H1 (cell line): ENCODE results near the gene IGFBP3. TPM values are rescaled to one million over a fixed set of nuclear protein-coding genes. Genes with fewer than 3 reads are reported as not detected.

Experiments
- CTCF ChIA-PET: fragments of 300-600 bp; sonication (Branson Sonifier 250); formaldehyde crosslinking; loops from one replicate; lab custom pipeline; 2021; ENCODE audit not compliant: partially characterized antibody; lab: Charles Lee
- POLR2A ChIA-PET: fragments of 300-600 bp; sonication (Branson Sonifier 250); formaldehyde crosslinking; loops from one replicate; lab custom pipeline; 2021; ENCODE audit warnings: inconsistent platforms; ENCODE audit not compliant: partially characterized antibody; lab: Charles Lee
- DNase-seq, 2 experiments: peaks; one replicate each; pipeline versions ENCODE4 v3.0.0 to v3.0.0-alpha.2; 2010 to 2022; ENCODE audit warnings: low spot score in 2 of 2, low read depth in 1 of 2, mixed read lengths in 1 of 2
- FAIRE-seq: peaks from 2 replicates; lab custom pipeline; 2011; peaks lifted over from hg19 to GRCh38; lab: Jason Lieb, UNC
- H2AFZ ChIP-seq: 2 replicates; pipeline ENCODE4 v1.8.1; 2012; ENCODE audit warnings: low read length, inconsistent platforms
- H2AK5ac ChIP-seq: 2 replicates; pipeline ENCODE4 v1.6.1; 2013; ENCODE audit warnings: low read depth, low read length
- H2BK120ac ChIP-seq: replicated peaks from 2 replicates; pipeline ENCODE3; 2013; ENCODE audit warnings: low read depth, low read length, inconsistent platforms
- H2BK12ac ChIP-seq: 2 replicates; pipeline ENCODE4 v1.6.1; 2013; ENCODE audit warnings: low read depth, low read length
- H2BK15ac ChIP-seq: 2 replicates; pipeline ENCODE4 v1.6.1; 2013; ENCODE audit warnings: low read length
- H2BK20ac ChIP-seq: 2 replicates; pipeline ENCODE4 v1.6.1; 2013; ENCODE audit warnings: low read length
- H2BK5ac ChIP-seq: 2 replicates; pipeline ENCODE4 v1.6.1; 2013; ENCODE audit warnings: low read depth, low read length
- H3K14ac ChIP-seq: 2 replicates; pipeline ENCODE4 v1.6.1; 2013; ENCODE audit warnings: inconsistent platforms; ENCODE audit not compliant: insufficient read length
- H3K18ac ChIP-seq: 2 replicates; pipeline ENCODE4 v1.6.1; 2013; ENCODE audit warnings: low read length; ENCODE audit errors: extremely low read depth
- H3K23ac ChIP-seq: 2 replicates; pipeline ENCODE4 v1.6.1; 2013; ENCODE audit warnings: inconsistent platforms; ENCODE audit not compliant: insufficient read length
- H3K23me2 ChIP-seq: 2 replicates; pipeline ENCODE4 v1.6.1; 2013; ENCODE audit warnings: low read depth, low read length
- H3K27ac ChIP-seq: 2 replicates; pipeline ENCODE4 v1.6.1; 2011; ENCODE audit warnings: low read depth, low read length, inconsistent platforms
- H3K27me3 ChIP-seq, 4 experiments: replicated peaks in 1 of 4; 1 replicate in 1 of 4; 2 replicates in 3 of 4; pipeline versions ENCODE4 v1.6.1 to v1.8.1; 2011 to 2013; ENCODE audit warnings: low read length in 3 of 4, mild to moderate bottlenecking in 3 of 4, inconsistent platforms in 2 of 4, mixed read lengths in 2 of 4, moderate library complexity in 1 of 4; ENCODE audit not compliant: control insufficient read depth in 3 of 4, insufficient read depth in 3 of 4; ENCODE audit errors: extremely low read depth in 1 of 4
- H3K36me3 ChIP-seq, 4 experiments: 2 replicates each; pipeline versions ENCODE4 v1.6.1 to v1.8.1; 2011 to 2013; ENCODE audit warnings: mild to moderate bottlenecking in 4 of 4, low read length in 3 of 4, moderate library complexity in 2 of 4, control low read depth in 1 of 4, inconsistent platforms in 1 of 4; ENCODE audit not compliant: insufficient read depth in 4 of 4, control insufficient read depth in 2 of 4
- H3K4ac ChIP-seq: replicated peaks from 2 replicates; pipeline ENCODE3; 2013; ENCODE audit warnings: low read length, low read depth, mixed read lengths, inconsistent platforms; ENCODE audit not compliant: insufficient read length
- H3K4me1 ChIP-seq, 4 experiments: replicated peaks in 1 of 4; 1 replicate in 1 of 4; 2 replicates in 3 of 4; pipeline versions ENCODE4 v1.6.1 to v1.8.1; 2011 to 2013; ENCODE audit warnings: low read length in 3 of 4, inconsistent platforms in 2 of 4, mixed read lengths in 1 of 4; ENCODE audit not compliant: insufficient read depth in 4 of 4, control insufficient read depth in 3 of 4
- H3K4me2 ChIP-seq, 2 experiments: 2 replicates each; pipeline versions ENCODE4 v1.6.1 to v1.8.1; 2011 to 2013; ENCODE audit warnings: low read depth in 2 of 2, low read length in 2 of 2, control low read depth in 1 of 2, inconsistent platforms in 1 of 2, mild to moderate bottlenecking in 1 of 2; ENCODE audit not compliant: insufficient read depth in 1 of 2
- H3K4me3 ChIP-seq, 4 experiments: fragments of 200-600, 300-600 bp in 1 of 4; sonication (generic), shearing (Covaris generic), sonication (Bioruptor Twin) in 1 of 4; 2 replicates each; pipeline versions ENCODE4 v1.5.1 to v1.8.1; 2011 to 2016; ENCODE audit warnings: low read length in 4 of 4, low read depth in 3 of 4, control low read depth in 2 of 4, inconsistent platforms in 2 of 4, mild to moderate bottlenecking in 2 of 4, mixed read lengths in 1 of 4, moderate library complexity in 1 of 4; ENCODE audit not compliant: insufficient read depth in 2 of 4; ENCODE audit errors: extremely low read depth in 1 of 4
- H3K56ac ChIP-seq: replicated peaks from 2 replicates; pipeline ENCODE3; 2013; ENCODE audit warnings: low read depth, mild to moderate bottlenecking, mixed read lengths, low read length, inconsistent platforms; ENCODE audit not compliant: insufficient read length
- H3K79me1 ChIP-seq: 2 replicates; pipeline ENCODE4 v1.6.1; 2013; ENCODE audit warnings: low read depth, low read length, control low read depth
- H3K79me2 ChIP-seq, 2 experiments: 2 replicates each; pipeline versions ENCODE4 v1.6.1 to v1.8.1; 2012 to 2013; ENCODE audit warnings: low read length in 2 of 2, mild to moderate bottlenecking in 2 of 2, inconsistent platforms in 1 of 2; ENCODE audit not compliant: insufficient read depth in 2 of 2, control insufficient read depth in 1 of 2
- H3K9ac ChIP-seq, 4 experiments: replicated peaks in 1 of 4; 1 replicate in 1 of 4; 2 replicates in 3 of 4; pipeline versions ENCODE4 v1.6.1 to v1.8.1; 2011 to 2013; ENCODE audit warnings: low read depth in 3 of 4, low read length in 3 of 4, control low read depth in 2 of 4, mild to moderate bottlenecking in 2 of 4, moderate library complexity in 2 of 4, inconsistent platforms in 1 of 4; ENCODE audit errors: extremely low read depth in 1 of 4
- H3K9me3 ChIP-seq, 2 experiments: 2 replicates each; pipeline versions ENCODE4 v1.6.1 to v1.8.1; 2012 to 2013; ENCODE audit warnings: mild to moderate bottlenecking in 2 of 2, moderate library complexity in 2 of 2, control low read depth in 1 of 2, inconsistent platforms in 1 of 2, low read depth in 1 of 2, low read length in 1 of 2, mixed read lengths in 1 of 2; ENCODE audit not compliant: insufficient read depth in 2 of 2
- H4K20me1 ChIP-seq, 2 experiments: replicated peaks in 1 of 2; 2 replicates each; pipeline versions ENCODE3 to v1.8.1; 2011 to 2013; ENCODE audit warnings: inconsistent platforms in 2 of 2, low read length in 2 of 2, mild to moderate bottlenecking in 1 of 2; ENCODE audit not compliant: insufficient read depth in 2 of 2, control insufficient read depth in 1 of 2
- H4K5ac ChIP-seq: 2 replicates; pipeline ENCODE4 v1.6.1; 2013; ENCODE audit warnings: low read length, low read depth, mixed read lengths, inconsistent platforms; ENCODE audit not compliant: insufficient read length
- H4K8ac ChIP-seq: 2 replicates; pipeline ENCODE4 v1.8.0; 2013; ENCODE audit warnings: mild to moderate bottlenecking, moderate library complexity, low read length, inconsistent platforms; ENCODE audit not compliant: insufficient read depth; ENCODE audit errors: extremely low read depth
- H4K91ac ChIP-seq: replicated peaks from 2 replicates; pipeline ENCODE3; 2013; ENCODE audit warnings: low read length, mixed read lengths, inconsistent platforms; ENCODE audit not compliant: insufficient read length
- BCL11A ChIP-seq, 2 experiments: IDR thresholded peaks; one replicate each; pipeline ENCODE4 v1.6.1; 2011; ENCODE audit warnings: low read depth in 2 of 2, low read length in 2 of 2, mild to moderate bottlenecking in 2 of 2
- CREB1 ChIP-seq: IDR thresholded peaks from 2 replicates; pipeline ENCODE4 v1.6.1; 2012; ENCODE audit warnings: inconsistent platforms
- CTCF ChIP-seq, 3 experiments: IDR thresholded peaks; 1 replicate in 2 of 3; 2 replicates in 1 of 3; pipeline versions ENCODE4 v1.5.1 to v1.6.1; 2011; ENCODE audit warnings: low read length in 3 of 3, mild to moderate bottlenecking in 3 of 3, inconsistent platforms in 2 of 3, low read depth in 1 of 3, moderate library complexity in 1 of 3; ENCODE audit not compliant: insufficient read depth in 1 of 3; ENCODE audit errors: control extremely low read depth in 1 of 3
- GTF2F1 ChIP-seq: IDR thresholded peaks from 2 replicates; pipeline ENCODE4 v1.6.1; 2012; ENCODE audit warnings: low read depth, low read length, improper control_type of control experiment, borderline replicate concordance
- KDM4A ChIP-seq: IDR thresholded peaks from one replicate; pipeline ENCODE4 v1.7.1; 2012; ENCODE audit warnings: low read depth, mild to moderate bottlenecking, moderate library complexity, low read length, inconsistent platforms; ENCODE audit not compliant: severe bottlenecking
- RAD21 ChIP-seq, 2 experiments: IDR thresholded peaks in 1 of 2; conservative IDR thresholded peaks in 1 of 2; 2 replicates each; pipeline ENCODE4 v1.6.1; 2011; ENCODE audit warnings: low read depth in 2 of 2, low read length in 2 of 2, improper control_type of control experiment in 1 of 2, inconsistent platforms in 1 of 2, mild to moderate bottlenecking in 1 of 2, moderate library complexity in 1 of 2
- SP2 ChIP-seq: IDR thresholded peaks from 2 replicates; pipeline ENCODE4 v1.6.1; 2012; ENCODE audit warnings: mild to moderate bottlenecking, low read length, inconsistent platforms
- SP4 ChIP-seq: IDR thresholded peaks from 2 replicates; pipeline ENCODE4 v1.6.1; 2012; ENCODE audit warnings: low read length, inconsistent platforms
- TCF12 ChIP-seq: IDR thresholded peaks from 2 replicates; pipeline ENCODE4 v1.6.1; 2011; ENCODE audit warnings: low read depth, mild to moderate bottlenecking, low read length
- WGBS, 2 experiments: shearing (Covaris generic) in 1 of 2; methylation state at CpG; one replicate each; pipeline versions ENCODE4 v1.1.6 to v1.1.7; 2013 to 2015; ENCODE audit warnings: low lambda C conversion rate in 2 of 2, mixed read lengths in 2 of 2, inconsistent platforms in 1 of 2, low coverage in 1 of 2, missing lambda C conversion rate in 1 of 2; ENCODE audit not compliant: insufficient replicate concordance in 2 of 2, insufficient coverage in 1 of 2, insufficient read length in 1 of 2; ENCODE audit errors: extremely low coverage in 1 of 2, missing lambda C conversion rate in 1 of 2; 5-methylcytosine and 5-hydroxymethylcytosine counted together
- polyA plus RNA-seq, 7 experiments: library from polyadenylated mRNA; depleted of rRNA in 3 of 7; stranded (reverse) in 5 of 7; unstranded in 2 of 7; fragments of >200 nt in 5 of 7; fragments of 200-250 nt in 2 of 7; gene quantifications; 1 replicate in 5 of 7; 2 replicates in 1 of 7; 4 replicates in 1 of 7; pipeline versions ENCODE4 v1.2.1 to v1.2.3, GENCODE V29; 2011 to 2013; ENCODE audit warnings: missing spikeins in 2 of 7, mixed read lengths in 2 of 7
- total RNA-seq: library from RNA; stranded (reverse); fragmentation: NEBNext Ultra II Directional; extraction: Animal tissue kit (Norgen Biotek cat#: 25700); gene quantifications from 2 replicates; pipeline ENCODE4 v1.2.1, GENCODE V29; 2021

IGFBP3 gene
- total and polyA plus RNA-seq, 2 of the 8 experiments (the other 6 are each of a cell fraction or from before 2014, with no cell fraction given) = 5.5 to 12.1 TPM

GRCh38 chr7:45863715-45864114 is 57.4 kb downstream of the IGFBP3 start:
- H3K14ac ChIP-seq = no peak overlapping the region
- no peak overlapping the region for H2AK5ac ChIP-seq
- no peak overlapping the region for H3K56ac ChIP-seq
- H3K36me3 ChIP-seq = no peaks in the 10 kb centered on the region
- H2BK120ac ChIP-seq = no peak overlapping the region
- no peak overlapping the region for H3K27ac ChIP-seq
- POLR2A ChIA-PET = no interaction called here
- H3K79me1 ChIP-seq = no peaks in the 10 kb centered on the region
- H4K8ac ChIP-seq = no peak overlapping the region; the same call in 1 of the 2 replicates
- DNase-seq = peak in 1 of 2 experiments; percentile 69
- TF ChIP-seq TCF12 (no peak), RAD21 (IDR thresholded peaks at IDR 0.05 in 1 of 2, conservative IDR thresholded peaks at IDR 0.05 in 1 of 2; ENCODE audit: low read depth in 2 of 2, low read length in 2 of 2) (peak; percentile 47 to 61), CREB1 (no peak), BCL11A (IDR thresholded peaks at IDR 0.05; ENCODE audit: low read depth in 2 of 2, low read length in 2 of 2) (no peak), KDM4A (no peak), GTF2F1 (no peak), CTCF (IDR thresholded peaks at IDR 0.05; ENCODE audit: control extremely low read depth in 1 of 3, insufficient read depth in 1 of 3, low read depth in 1 of 3, low read length in 3 of 3) (peak; percentile 82 to 99 (median 86)), SP4 (no peak), SP2 (no peak)
- H3K23me2 ChIP-seq = no peaks in the 10 kb centered on the region
- H4K91ac ChIP-seq = no peak overlapping the region
- no peak overlapping the region for H3K23ac ChIP-seq
- WGBS, 2 experiments = 84% methylated on average over 9 of the region's 9 CpGs; no CpG with 5 or more reads in 1 of the 2 experiments
- no peak overlapping the region for H3K18ac ChIP-seq
- H4K20me1 ChIP-seq = no peaks in the 10 kb centered on the region
- no peak overlapping the region for H3K9ac ChIP-seq
- H3K4ac ChIP-seq = no peak overlapping the region
- no peak overlapping the region for H2BK15ac ChIP-seq
- H4K5ac ChIP-seq = no peak overlapping the region
- H2BK5ac ChIP-seq = no peak overlapping the region
- no peaks in the 10 kb centered on the region for H3K27me3 ChIP-seq
- H3K4me3 ChIP-seq = no peak overlapping the region
- no peak overlapping the region for H3K4me2 ChIP-seq
- no peak overlapping the region for H2BK12ac ChIP-seq
- CTCF ChIA-PET = interaction anchor here (0.6 to 2.6 kb wide), 19 partner anchors 8 to 1377 kb away, joined by 3 to 12 read pairs (median 4); partner anchors contain the start of genes CCDC201 and IGFBP3
- no peaks in the 10 kb centered on the region for H3K79me2 ChIP-seq
- no peaks in the 10 kb centered on the region for H3K9me3 ChIP-seq
- H2BK20ac ChIP-seq = no peak overlapping the region
- H2AFZ ChIP-seq = no peak overlapping the region
- H3K4me1 ChIP-seq = no peaks in the 10 kb centered on the region
- no peak for FAIRE-seq
